ENCODE measurements around the gene SARDH.
A peak's percentile ranks its signal among the peaks of the same experiment; 100 is the strongest.
"Not testable (repeated sequence)": the region's sequence is repeated elsewhere in the genome, so short reads cannot be mapped to it uniquely, and the experiment has no call there.

SARDH gene

DNA sequence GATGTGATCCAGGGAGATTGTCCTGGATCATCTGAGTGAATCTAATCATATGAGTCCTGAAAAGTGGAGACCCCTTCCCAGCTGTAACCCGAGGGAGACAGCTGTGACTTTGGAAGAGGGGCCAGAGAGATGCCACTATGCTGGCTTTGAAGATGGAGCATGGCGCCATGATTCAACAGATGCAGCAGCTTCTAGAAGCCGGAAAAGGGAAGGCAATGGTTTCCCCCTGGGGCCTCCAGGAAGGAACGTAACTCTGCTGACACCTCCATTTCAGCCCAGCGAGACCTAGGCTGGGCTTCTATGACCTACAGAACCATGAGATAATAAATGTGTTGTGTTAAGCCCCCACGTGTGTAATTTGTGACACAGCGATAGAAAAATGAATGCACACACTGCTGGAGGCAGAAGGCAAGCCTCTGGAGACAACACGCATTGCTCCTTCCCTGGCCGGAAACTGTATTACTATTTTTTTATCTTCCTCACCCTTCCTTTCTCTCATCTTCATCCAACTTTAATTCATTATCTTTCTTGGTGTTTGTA, 16.6 kb upstream of the SARDH start:
- no peak for DNase-seq

DNA sequence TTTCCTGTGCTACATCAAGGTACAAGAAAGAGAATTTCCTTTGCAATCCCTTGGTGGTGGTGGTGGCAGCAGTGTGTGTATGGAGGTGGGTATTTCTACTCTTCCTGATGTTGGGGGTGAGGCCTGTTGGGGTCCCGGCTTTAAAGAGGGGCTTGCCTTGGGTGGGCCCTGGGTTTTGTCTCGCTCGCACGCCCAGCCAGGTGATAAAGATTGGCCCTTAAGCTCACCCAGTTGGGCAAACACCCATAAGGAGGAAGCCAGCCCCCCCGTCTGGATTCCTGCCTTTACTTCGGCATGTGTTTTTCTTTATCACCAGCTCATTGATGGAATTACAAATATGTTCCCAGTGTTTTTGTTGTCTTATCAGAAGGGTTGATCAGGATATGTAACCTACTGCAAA, 16.0 kb upstream of the SARDH start:
- no peak for DNase-seq

DNA sequence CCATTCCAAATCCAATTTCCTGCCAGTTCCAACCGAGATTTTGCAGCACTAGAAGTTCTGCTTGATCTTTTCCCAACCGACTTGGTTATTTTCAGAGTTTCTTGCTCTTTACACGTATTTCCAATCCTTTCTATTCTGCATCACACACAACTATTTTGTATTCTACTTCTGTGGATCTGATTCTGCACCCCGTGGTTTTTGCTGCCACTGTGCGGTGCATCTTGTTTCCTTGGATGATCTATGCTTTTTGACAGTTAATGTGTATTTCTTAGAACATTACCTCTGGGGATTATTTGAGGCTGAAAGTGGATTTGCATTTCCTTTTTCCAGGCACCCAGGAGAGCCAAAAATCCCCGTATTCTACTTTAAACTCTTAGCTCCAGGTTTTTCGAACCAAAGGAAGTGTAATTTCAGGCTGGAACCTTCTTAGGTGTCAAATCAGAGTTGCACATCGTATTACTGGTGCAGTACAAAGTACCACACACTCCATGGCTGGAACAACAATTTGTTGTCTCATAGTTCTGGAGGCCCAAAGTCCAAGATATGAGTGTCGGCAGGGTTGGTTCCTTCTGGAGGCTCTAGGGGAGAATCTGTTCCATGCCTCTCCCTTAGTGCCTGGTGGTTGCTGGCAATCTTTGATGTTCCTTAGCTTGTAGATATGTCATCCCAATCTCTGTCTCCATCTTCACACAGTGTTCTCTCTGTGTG, 14.7 kb upstream of the SARDH start:
- DNase-seq = no peak

DNA sequence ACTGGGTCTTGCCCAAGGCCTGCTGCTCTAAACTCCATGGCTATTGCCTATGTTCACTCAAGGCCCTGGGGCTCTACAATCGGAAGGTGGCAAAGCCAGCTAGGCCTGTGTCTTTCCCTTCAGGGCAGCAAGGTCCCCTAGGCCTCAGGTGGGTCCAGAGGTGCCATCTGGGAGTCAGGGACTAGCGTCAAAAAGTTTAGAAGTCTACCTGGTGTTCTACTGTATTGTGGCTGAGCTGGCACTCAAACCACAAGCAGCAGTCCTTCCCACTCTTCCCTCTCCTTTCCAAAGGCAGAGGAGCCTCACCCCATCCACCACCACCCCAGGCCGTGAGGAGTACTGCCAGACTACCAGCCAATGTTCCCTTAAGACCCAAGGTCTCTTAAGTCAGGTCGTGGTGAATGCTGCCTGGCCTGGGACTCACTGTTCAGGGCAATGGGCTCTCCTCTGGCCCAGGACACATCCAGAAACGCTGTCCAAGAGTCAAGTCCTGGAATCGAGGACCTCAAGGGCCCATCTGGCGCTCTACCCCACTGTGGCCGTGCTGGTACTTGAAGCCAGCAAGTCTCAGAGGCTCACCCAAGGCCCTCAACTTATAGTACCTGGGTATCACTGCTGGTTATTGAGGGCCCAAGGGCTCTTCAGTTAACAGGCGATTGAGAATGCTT, 13.0 kb upstream of the SARDH start:
- no peak for DNase-seq

DNA sequence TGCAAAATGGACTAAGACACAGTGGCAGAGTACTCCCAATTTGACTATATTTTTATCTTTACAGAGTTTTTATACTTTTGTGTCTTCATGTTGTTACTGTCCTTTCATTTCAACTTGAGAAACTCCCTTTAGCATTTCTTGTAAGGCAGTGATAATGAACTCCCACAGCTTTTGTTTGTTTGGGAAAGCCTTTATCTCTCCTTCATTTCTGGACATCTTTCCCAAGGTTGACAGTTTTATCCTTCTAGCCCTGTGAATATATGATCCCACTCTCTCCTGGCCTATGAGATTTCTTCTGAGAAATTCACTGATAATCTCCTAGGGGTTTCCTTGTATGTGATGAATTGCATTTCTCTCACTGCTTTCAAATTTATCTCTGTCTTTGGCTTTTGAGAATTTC, 9.2 kb upstream of the SARDH start:
- no peak for DNase-seq

DNA sequence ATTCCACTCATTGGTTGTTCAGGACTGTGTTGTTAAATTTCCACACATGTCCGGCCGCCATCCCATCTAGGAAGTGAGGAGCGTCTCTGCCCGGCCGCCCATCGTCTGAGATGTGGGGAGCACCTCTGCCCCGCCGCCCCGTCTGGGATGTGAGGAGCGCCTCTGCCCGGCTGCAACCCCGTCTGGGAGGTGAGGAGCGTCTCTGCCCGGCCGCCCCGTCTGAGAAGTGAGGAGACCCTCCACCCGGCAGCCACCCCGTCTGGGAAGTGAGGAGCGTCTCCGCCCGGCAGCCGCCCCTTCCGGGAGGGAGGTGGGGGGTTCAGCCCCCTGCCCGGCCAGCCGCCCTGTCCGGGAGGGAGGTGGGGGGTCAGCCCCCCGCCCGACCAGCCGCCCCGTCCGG, 6.4 kb upstream of the SARDH start:
- not testable (repeated sequence) for DNase-seq

DNA sequence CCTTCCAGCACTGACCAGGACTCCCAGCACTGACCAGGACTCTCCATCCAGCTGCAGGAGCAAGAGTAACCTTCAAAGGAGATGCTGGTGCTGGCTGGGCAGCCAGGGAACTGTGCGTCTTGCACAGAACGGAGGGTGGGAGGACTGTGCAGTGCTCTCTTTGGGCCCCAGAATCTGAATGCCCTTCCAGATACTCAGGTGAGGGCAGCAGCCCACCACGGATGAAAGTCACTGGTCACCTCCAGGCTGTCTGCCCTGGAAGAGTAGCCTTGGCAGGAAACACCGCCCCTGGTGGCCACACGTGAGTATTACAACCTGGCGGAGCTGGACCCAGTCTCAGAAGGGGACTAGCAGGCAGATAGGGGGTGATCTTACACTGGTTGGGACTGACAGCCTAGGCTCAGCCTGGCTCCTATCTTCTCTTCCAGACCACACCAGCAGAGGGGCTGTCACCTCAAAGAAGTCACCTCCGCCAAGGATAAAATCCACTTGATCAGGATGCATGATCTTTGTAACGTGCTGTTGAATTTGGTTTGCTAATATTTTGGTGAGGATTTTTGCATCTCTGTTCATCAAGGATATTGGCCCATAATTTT, 4.8 kb upstream of the SARDH start:
- peak; percentile 63 for DNase-seq

DNA sequence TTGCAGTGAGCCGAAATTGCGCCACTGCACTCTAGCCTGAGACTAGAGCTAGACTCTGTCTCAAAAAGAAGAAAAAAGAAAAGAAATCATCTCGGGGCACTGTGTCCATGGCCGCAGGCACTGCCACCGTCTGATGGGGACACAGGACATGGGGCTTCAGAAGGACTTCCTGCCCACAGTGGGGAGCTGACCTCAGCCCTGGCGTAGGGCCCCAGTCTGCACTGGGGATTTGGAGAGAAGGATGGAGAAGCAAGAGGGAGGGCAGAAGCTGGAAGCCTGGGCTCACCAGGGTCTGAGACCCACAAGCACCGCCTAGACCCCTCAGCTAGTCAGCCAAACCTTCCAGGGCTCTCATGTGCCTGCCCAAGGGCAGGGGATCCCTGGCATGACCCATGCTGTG, 4.1 kb upstream of the SARDH start:
- no peak for DNase-seq

DNA sequence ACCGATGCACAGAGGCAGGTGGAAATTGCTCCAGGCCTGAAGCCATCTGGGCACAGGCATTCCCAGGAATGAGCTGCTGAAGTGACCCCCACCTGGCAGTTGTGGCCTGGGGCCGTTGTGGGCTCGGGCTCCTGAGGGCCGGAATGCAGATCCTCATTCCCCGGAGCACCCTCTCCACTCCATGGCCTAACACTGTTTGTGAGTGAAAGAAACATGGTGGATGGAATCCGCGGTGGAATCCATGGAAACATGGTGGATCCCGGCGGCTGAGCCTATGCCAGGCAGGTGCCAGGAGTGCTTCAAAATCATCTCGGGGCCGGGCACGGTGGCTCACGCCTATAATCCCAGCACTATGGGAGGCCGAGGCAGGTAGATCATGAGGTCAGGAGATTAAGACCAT, 3.6 kb upstream of the SARDH start:
- no peak for DNase-seq

DNA sequence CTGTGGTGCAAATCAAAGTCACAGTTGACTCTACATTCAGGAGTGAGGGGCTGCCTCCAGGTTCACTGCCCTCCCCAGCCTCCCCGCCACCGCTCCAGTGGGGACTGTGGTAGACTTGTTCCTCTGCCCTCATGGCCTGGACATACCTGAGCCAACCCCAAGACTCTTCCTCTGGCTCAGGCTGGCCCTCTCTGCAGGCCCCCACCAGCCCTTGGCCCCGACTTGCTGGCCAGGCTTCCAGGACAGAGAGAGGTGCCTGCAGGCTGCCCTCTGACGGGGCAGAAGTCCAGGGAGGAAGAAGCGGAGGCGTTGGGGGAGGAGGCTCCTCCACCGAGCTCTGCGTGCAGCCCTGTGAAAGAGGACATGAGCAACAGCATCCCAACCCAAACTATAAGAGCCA, 2.8 kb upstream of the SARDH start:
- DNase-seq = no peak

DNA sequence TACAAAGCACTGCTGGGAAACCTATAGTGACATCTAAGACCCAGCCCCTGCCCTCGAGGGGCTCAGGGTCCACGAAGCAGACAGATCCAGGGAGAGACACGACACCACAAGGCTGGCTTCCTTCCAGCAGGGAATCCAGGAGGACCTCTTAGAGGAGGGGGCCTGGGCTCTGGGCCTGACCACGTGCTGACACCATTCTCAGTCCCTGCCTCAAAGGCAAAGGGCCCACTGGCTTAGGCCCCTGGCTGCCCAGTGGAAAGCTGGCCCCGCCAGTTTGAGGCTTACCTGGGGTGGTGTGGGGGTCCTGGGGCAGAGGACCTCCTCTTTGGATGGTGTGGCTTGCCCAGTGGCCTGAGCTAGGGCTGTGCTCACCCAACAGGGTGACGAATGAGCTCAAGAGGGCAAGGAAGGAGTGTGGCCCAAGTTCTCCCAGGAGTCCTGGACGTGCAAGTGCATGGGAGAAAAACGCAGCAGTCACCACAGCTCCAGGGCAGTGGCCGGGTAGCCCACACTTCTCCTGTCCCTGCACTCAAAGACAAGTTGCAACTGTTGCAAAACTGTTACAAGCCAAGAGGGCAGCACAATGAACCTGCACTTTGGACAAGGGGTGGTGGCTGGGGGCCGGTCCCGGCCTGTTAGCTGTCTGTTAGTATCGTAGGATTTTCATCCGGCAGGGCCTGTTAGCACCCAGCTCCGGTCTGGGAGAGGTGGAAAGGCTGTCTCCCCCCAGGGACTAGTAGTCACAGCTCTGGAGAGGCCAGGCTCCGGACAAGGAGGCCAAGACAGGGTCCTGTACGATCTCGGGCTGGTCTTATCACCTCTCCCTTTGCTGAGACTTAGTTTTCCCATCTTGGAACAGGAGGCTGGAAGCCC, 1.5 kb upstream of the SARDH start:
- DNase-seq = no peak

DNA sequence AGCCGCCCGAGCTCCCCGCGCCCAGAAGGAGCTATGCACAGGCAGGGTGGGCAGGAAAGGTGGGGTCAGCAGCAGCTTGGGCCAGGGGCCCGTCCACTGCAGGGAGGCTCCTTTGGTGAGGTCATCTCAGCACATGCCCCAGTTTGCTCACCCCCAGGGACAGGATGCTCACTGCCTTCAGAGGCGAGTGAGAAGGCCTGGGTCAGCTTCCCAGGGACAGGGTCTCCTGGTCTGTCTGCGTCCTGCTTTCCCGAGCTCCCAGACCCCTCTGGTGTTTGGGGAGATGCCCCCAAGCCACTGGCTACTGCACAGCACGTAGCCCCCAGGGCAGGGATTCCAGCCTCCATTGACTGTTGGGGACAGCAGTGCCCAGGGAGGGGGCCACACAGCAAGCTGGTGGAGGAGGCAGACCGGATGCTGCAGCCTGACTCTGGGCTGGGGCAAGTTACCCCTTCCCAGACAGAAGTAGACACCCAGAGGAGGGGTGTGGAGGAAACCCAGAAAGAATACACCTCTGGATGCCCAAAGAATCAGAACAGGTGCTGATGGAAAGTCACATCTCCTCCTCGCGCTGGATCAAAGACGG, 581 bp upstream of the SARDH start:
- no peak for DNase-seq

DNA sequence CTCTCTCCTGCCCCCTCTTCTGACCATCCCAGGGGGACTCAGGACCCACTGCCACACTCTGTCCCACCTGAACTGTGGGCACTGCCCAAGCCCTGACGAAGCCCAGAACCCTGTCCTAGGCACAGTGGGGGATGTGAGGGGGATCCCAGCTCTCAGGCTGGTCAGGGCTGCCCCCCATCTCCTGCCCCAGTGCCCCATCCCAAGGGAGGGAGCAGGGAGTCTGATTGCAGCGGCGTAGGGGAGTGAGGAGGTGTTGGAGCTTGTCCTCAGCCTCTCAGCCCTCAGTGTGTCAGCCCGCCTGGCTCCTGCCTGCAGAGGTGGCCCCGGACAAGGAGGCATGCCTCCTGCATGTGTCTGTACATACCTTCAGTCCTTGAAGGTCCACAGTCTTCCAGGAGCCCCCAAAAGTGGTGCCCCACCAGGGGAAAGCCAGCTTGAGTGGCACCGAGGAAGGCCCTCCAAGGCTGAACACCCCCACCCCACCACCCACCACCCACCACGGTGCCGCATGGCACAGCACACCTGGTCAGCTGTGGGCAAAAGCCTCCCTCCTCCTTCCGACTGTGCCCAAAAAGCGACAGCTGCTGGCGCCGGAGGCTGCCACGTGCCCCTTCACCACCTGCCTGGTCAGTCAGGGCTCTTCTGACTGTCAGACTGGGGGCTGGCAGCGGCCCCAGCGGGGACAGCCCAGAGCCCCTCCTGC, 930 bp downstream of the SARDH start:
- DNase-seq = no peak

DNA sequence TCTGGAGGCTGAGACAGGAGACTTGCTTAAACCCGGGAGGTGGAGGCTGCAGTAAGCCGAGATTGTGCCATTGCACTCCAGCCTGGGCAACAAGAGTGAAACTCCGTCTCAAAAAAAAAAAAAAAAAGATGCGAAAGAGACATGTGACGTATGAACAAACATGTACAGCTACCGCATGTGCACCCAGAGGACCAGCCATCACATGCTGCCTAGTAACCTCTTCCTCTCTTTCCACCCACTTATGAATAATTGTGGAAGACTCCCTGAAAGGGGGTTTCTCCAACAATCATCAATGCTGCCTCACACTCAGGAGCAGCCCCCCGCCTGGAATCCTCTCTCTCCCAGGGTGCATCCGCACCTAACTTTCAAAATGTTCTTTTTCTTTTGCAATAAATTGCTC, 2.2 kb downstream of the SARDH start:
- no peak for DNase-seq

DNA sequence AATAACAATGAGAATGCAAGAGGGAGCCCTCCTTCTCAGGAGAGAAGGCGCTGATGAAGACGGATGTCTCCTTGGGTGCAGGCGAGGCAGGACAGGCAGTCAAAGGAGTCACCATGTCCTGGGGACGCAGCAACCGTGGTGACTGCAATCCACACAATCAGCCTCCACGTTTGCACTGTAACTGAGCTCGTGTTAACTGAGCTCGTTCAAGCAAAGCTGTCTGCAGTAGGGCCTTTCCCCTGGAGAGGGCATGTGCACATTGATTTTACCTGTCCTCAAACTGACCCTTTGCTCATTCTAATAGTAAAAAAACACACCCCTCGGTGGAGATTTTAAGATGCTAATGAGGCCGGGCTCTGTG, 2.8 kb downstream of the SARDH start:
- no peak for DNase-seq

DNA sequence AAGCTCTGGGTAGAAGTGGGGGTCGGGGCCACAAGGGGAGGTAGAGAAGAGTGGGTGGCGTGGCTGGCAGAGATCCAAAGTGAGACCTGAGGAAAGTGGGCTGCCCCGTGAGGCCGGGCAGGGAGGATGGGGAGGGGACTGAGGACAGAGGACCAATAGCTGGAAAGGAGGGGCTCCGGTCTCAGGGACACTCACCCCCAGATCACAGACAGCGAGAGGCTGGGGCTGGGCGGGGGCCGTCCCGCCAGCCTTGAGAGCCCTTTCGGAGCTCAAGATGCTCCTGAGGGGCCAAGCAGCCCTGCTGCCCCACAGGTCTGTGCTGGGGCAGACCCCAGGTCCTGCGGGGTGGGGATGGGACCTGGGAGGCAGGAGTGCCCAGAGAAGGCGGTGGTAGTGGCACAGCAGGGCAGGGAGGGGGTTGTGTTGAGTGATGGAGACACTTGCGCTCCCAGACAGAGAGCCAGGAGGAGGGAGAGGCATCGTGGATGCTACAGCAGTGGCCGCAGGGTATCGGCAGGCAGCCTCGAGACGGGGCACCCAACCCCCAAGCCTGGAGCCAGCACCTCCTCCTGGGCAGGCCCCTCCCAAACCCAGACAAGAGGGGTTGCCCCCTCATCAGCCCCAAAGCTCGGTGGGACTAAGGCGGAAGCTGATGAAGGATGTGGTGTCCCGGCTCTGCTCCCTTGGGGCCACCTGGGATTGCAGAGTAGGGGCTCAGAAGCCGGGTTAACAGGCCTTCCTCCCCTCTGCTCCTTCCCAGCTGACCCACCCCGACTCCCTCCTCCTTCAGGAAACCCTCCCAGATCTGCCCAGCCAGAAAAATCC, 3.4 kb downstream of the SARDH start:
- no peak for DNase-seq

DNA sequence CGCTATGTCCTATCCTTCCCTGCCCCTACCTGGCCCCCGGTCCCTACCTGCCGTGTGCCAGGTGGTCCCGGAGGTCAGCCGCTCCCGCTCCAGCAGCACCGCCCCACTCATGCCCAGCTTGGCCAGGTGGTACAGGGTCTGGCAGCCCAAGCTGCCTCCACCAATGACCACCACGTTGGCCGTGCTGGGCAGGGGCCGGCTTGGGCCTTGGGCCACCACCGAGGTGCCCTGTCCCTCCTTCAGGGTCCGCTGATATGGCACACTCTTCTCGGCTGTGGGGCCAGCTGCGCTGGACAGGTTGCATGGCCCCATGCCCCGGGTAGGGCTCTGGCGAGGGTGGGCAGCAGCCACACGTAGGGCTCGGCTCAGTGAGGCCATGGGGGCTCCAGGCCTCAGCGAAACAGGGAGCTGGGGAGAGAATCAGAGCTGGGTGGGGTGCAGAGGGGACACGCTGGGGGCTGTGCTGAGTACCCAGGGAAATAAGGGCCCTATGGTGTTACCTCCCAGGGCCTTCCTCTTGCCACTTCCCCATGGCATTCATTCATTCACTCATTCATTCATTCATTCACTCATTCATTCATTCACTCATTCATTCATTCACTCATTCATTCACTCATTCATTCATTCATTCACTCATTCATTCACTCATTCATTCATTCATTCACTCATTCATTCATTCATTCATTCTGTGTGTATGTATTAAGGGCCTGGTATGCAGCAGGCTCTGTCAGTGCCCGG, 4.2 kb downstream of the SARDH start:
- no peak for DNase-seq

DNA sequence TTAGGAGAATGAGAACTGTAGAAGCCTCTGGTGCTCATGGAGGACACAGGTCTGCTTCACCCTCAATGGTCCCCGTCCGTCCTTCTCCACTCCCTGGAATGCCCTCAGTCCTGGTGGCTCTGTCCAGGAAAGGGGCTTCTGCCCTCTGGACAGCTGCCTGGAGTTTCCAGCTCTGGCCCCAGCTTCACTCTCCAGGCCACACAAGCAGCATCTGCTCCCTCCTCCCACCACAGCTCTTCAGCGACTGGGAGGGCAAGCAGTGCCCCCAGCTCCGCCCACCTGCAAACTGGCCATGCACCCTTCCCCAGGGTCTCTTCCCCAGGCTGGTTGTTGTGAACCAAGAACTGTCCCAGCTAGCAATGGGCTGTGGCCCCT, 4.7 kb downstream of the SARDH start:
- no peak for DNase-seq

DNA sequence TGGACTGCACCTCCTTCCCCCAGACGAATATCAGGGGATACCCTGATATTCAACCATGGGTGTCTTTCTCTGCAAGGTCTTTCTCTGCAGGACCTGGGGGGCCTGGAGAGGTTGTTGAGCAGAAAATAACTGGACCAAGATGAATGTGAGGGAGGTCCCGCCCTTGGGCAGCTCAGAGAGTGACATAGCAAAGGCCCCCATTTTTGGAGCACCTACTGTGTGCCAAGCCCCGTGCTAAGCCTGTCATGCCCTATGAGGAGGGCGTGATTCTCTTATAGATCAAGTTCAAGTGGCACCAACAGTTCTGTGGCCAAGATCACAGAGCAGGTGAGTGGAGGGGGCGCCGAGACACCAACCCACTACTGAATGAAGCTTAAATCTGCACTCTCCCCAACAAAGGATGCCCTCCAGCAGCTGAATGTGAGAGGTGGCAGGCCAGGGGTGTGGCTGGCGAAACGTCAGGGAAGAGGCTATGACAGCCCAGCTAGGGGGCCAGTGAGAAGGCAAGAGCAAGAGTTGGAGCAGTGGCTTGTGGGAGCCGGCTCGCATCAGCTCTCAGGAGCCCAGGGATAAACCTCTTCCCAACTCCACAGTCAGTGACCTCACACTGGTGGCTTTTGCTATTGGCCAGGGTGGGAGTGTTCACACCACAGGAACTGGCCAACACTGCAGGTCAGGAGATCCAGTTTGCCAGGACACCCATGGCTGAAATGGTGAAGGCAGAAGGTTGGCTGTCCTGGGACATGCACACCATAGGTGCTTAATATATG, 5.3 kb downstream of the SARDH start:
- DNase-seq = no peak

Data from stimulated activated naive CD4-positive, alpha-beta T cell treated with Interleukin-2 at 50 U/mL for 16 hours (primary cell).